SK-N-SH (cell line): ENCODE data around the gene PICK1. TPM values are rescaled to one million over a fixed set of nuclear protein-coding genes. Genes with fewer than 3 reads are reported as not detected.

Experiments
- CTCF ChIA-PET: fragments of 300-600, 350-600 bp; formaldehyde crosslinking; extraction: SDS; loops from one replicate; lab custom pipeline; 2021; lab: Yijun Ruan, JAX
- POLR2A ChIA-PET: fragments of 350-600 bp; sonication (Branson Sonifier 250); formaldehyde crosslinking; extraction: SDS; loops from one replicate; lab custom pipeline; 2020; ENCODE audit warnings: antibody characterized with exemption, inconsistent platforms; lab: Yijun Ruan, JAX
- DNase-seq: peaks from one replicate; pipeline ENCODE4 v3.0.0; 2012
- H2AFZ ChIP-seq: fragments of 200-600 bp; sonication (generic); 2 replicates; pipeline ENCODE4 v1.8.1; 2016; ENCODE audit warnings: antibody characterized with exemption, mild to moderate bottlenecking, low read depth
- H3F3A ChIP-seq: fragments of 200-600 bp; sonication (generic); replicated peaks from 2 replicates; pipeline ENCODE3; 2016; ENCODE audit warnings: antibody characterized with exemption, mild to moderate bottlenecking; ENCODE audit not compliant: insufficient read depth
- H3K27ac ChIP-seq, 2 experiments: fragments of 200-500 bp in 1 of 2; fragments of 200-600 bp in 1 of 2; sonication (Bioruptor generic) in 1 of 2; sonication (generic), shearing (Covaris generic) in 1 of 2; 2 replicates each; pipeline versions ENCODE4 v1.5.1 to v1.6.1; 2014 to 2016; ENCODE audit warnings: low read depth in 2 of 2, inconsistent platforms in 1 of 2, low read length in 1 of 2, mild to moderate bottlenecking in 1 of 2, mixed read lengths in 1 of 2
- H3K27me3 ChIP-seq: fragments of 200-600 bp; sonication (generic), shearing (Covaris generic); 2 replicates; pipeline ENCODE4 v1.6.1; 2016; ENCODE audit warnings: mixed run types; ENCODE audit not compliant: insufficient read depth
- H3K36me3 ChIP-seq, 2 experiments: fragments of 200-500 bp in 1 of 2; fragments of 200-600 bp in 1 of 2; sonication (Bioruptor generic) in 1 of 2; sonication (generic) in 1 of 2; replicated peaks in 1 of 2; 2 replicates each; pipeline versions ENCODE3 to v1.5.1; 2014 to 2016; ENCODE audit warnings: low read length in 1 of 2, mild to moderate bottlenecking in 1 of 2; ENCODE audit not compliant: insufficient read depth in 2 of 2, control insufficient read depth in 1 of 2
- H3K4me1 ChIP-seq, 2 experiments: fragments of 200-500 bp in 1 of 2; fragments of 200-600 bp in 1 of 2; sonication (Bioruptor generic) in 1 of 2; sonication (generic), shearing (Covaris generic) in 1 of 2; 2 replicates each; pipeline versions ENCODE4 v1.5.1 to v1.6.1; 2014 to 2016; ENCODE audit warnings: low read depth in 1 of 2, low read length in 1 of 2, mixed run types in 1 of 2; ENCODE audit not compliant: insufficient read depth in 2 of 2, control insufficient read depth in 1 of 2
- H3K4me2 ChIP-seq: fragments of 200-600 bp; sonication (generic), shearing (Covaris generic); 2 replicates; pipeline ENCODE4 v1.6.1; 2017; ENCODE audit warnings: mixed run types
- H3K4me3 ChIP-seq, 2 experiments: fragments of 200-500 bp in 1 of 2; fragments of 200-600 bp in 1 of 2; sonication (Bioruptor generic) in 1 of 2; sonication (generic), shearing (Covaris generic) in 1 of 2; 2 replicates each; pipeline versions ENCODE4 v1.5.1 to v1.8.1; 2014 to 2016; ENCODE audit warnings: low read depth in 2 of 2, inconsistent platforms in 1 of 2, low read length in 1 of 2, mild to moderate bottlenecking in 1 of 2, mixed read lengths in 1 of 2, moderate library complexity in 1 of 2
- H3K79me2 ChIP-seq: fragments of 200-600 bp; sonication (generic); 2 replicates; pipeline ENCODE4 v1.8.1; 2017; ENCODE audit warnings: mild to moderate bottlenecking; ENCODE audit not compliant: insufficient read depth
- H3K9ac ChIP-seq: fragments of 200-600 bp; sonication (generic); 2 replicates; pipeline ENCODE4 v1.6.1; 2017; ENCODE audit warnings: mixed run types
- H3K9me2 ChIP-seq: fragments of 200-600 bp; sonication (generic); 2 replicates; pipeline ENCODE4 v1.6.1; 2017; ENCODE audit warnings: mixed run types
- H3K9me3 ChIP-seq: fragments of 200-600 bp; sonication (generic); 2 replicates; pipeline ENCODE4 v1.6.1; 2017; ENCODE audit warnings: mixed run types, mild to moderate bottlenecking, moderate library complexity
- H4K20me1 ChIP-seq: fragments of 200-600 bp; sonication (generic); 2 replicates; pipeline ENCODE4 v1.6.1; 2017; ENCODE audit warnings: mild to moderate bottlenecking, mixed run types; ENCODE audit not compliant: insufficient read depth
- ELF1 ChIP-seq: IDR thresholded peaks from 2 replicates; pipeline ENCODE4 v1.4.0; 2012
- EP300 ChIP-seq, 2 experiments: IDR thresholded peaks; 2 replicates each; pipeline versions ENCODE4 v1.4.0 to v1.6.1; 2012; ENCODE audit warnings: borderline replicate concordance in 1 of 2, low read depth in 1 of 2, low read length in 1 of 2
- FOSL2 ChIP-seq: IDR thresholded peaks from 2 replicates; pipeline ENCODE4 v1.4.0; 2012; ENCODE audit warnings: low read depth, mild to moderate bottlenecking, moderate library complexity, borderline replicate concordance
- GATA2 ChIP-seq: sonication (generic); formaldehyde crosslinking; IDR thresholded peaks from 2 replicates; pipeline ENCODE4 v1.5.0; 2020; ENCODE audit warnings: mild to moderate bottlenecking, missing genetic modification reagents
- JUND ChIP-seq: IDR thresholded peaks from 2 replicates; pipeline ENCODE4 v1.4.0; 2012
- MEF2A ChIP-seq: IDR thresholded peaks from 2 replicates; pipeline ENCODE4 v1.4.0; 2012; ENCODE audit warnings: low read depth, borderline replicate concordance
- NFIC ChIP-seq: IDR thresholded peaks from 2 replicates; pipeline ENCODE4 v1.4.0; 2012; ENCODE audit warnings: borderline replicate concordance
- NRF1 ChIP-seq: IDR thresholded peaks from 2 replicates; pipeline ENCODE4 v1.6.1; 2012; ENCODE audit warnings: low read depth, mild to moderate bottlenecking, low read length
- POLR2AphosphoS5 ChIP-seq: IDR thresholded peaks from 2 replicates; pipeline ENCODE4 v1.6.1; 2012; ENCODE audit warnings: low read depth, low read length
- RAD21 ChIP-seq: IDR thresholded peaks from 2 replicates; pipeline ENCODE4 v1.6.1; 2012; ENCODE audit warnings: mild to moderate bottlenecking, low read length
- RCOR1 ChIP-seq: fragments of 150-350 bp; IDR thresholded peaks from 2 replicates; pipeline ENCODE4 v1.6.1; 2017; ENCODE audit warnings: antibody characterized with exemption, low read length
- RFX5 ChIP-seq: IDR thresholded peaks from 2 replicates; pipeline ENCODE4 v1.6.1; 2012; ENCODE audit warnings: mild to moderate bottlenecking, improper control_type of control experiment, low read length
- TCF12 ChIP-seq: IDR thresholded peaks from 2 replicates; pipeline ENCODE4 v1.4.0; 2012
- WGBS: methylation state at CpG from one replicate; pipeline ENCODE4 v1.1.6; 2017; ENCODE audit warnings: low lambda C conversion rate; 5-methylcytosine and 5-hydroxymethylcytosine counted together
- polyA plus RNA-seq, 3 experiments: library from polyadenylated mRNA; depleted of rRNA; stranded (reverse); fragments of >200 nt; gene quantifications; 2 replicates each; pipeline ENCODE4 v1.2.3, GENCODE V29; 2012
- TF ChIP-seq, protein P1 (sequence below): IDR thresholded peaks from 2 replicates; pipeline ENCODE4 v1.4.0; 2012; ENCODE audit warnings: low read depth, borderline replicate concordance
- TF ChIP-seq, protein P2 (sequence below): IDR thresholded peaks from 2 replicates; pipeline ENCODE4 v1.4.0; 2012; ENCODE audit warnings: low read depth
- TF ChIP-seq, protein P3 (sequence below): IDR thresholded peaks from 2 replicates; pipeline ENCODE4 v1.4.0; 2012; ENCODE audit warnings: low read depth, borderline replicate concordance
- TF ChIP-seq, protein P4 (sequence below): IDR thresholded peaks from 2 replicates; pipeline ENCODE4 v1.6.1; 2012; ENCODE audit warnings: mild to moderate bottlenecking, low read depth, low read length, moderate library complexity
- TF ChIP-seq, protein P5 (sequence below): IDR thresholded peaks from 2 replicates; pipeline ENCODE4; 2012
- TF ChIP-seq, protein P6 (sequence below): fragments of 150-350 bp; IDR thresholded peaks from 2 replicates; pipeline ENCODE4 v1.6.1; 2016; ENCODE audit warnings: mild to moderate bottlenecking, low read depth, low read length
- TF ChIP-seq, protein P7 (sequence below): fragments of 200-600 bp; sonication (generic); IDR thresholded peaks from 2 replicates; pipeline ENCODE4 v1.6.1; 2017; ENCODE audit warnings: antibody characterized with exemption, mild to moderate bottlenecking, moderate library complexity

PICK1 gene
- polyA plus RNA-seq, 1 of the 3 experiments (the other 2 are of a cell fraction) = 36.8 TPM

DNA sequence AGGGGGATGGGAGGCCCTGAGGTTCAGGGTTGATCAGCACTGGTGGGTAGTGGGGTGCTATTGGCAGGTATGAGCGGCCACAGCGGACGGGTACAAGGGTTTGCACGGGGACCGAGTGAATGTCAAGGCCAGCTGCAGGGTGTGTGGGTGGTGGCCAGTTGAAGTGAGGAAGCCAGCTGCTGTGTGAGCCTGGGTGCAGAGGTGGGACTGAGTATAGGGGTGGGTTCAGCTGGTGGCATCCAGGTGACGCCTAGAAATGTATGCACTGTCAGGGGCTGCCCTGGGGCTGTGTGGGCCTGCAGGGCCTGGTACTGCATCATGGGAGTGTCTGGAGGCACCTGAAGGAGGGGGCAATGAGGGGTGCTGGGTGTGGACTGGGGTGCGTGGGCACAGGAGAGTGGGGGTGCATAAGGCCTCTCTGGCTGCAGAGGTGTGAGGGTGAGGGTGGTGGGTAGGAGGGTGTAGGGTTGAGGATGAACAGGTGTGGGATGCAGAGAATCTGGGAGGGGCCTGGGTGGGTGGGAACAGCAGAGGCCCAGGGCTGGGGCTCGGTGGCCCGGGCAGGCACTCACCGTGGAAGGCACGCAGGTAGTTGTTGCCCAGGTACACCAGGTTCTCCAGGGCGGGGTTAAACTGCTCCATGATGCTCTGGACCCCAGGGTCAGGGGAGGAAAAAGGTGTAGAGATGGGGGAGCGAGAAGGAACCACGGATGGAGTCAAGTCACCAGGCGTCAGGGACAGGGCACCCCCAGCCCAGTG is 51.5 kb downstream of the PICK1 start:
- WGBS = 87% methylated on average over 10 of the region's 15 CpGs

More for the DNA sequence above, 51.5 kb downstream of the PICK1 start:
- Histone ChIP-seq H3K27me3 (no peaks in the 10 kb centered on the region), H4K20me1 (no peaks in the 10 kb centered on the region), H3K27ac (no peak overlapping the region), H3K9ac (no peak overlapping the region), H3K9me3 (no peaks in the 10 kb centered on the region), H2AFZ (no peak overlapping the region), H3K4me1 (no peaks in the 10 kb centered on the region; a peak in 1 of 4 replicates), H3K36me3 (no peaks in the 10 kb centered on the region), H3K4me2 (no peak overlapping the region), H3K9me2 (no peaks in the 10 kb centered on the region), H3K4me3 (no peak overlapping the region), H3F3A (no peaks in the 10 kb centered on the region), H3K79me2 (no peaks in the 10 kb centered on the region)
- ChIA-PET CTCF (interaction anchor here (1.3 kb wide), 1 partner anchor 8 kb away, joined by 4 read pairs; no protein-coding TSS in a partner anchor), POLR2A (no interaction called here)
- no peak for DNase-seq
- no peak for TF ChIP-seq MEF2A
- TF ChIP-seq, protein P1, sequence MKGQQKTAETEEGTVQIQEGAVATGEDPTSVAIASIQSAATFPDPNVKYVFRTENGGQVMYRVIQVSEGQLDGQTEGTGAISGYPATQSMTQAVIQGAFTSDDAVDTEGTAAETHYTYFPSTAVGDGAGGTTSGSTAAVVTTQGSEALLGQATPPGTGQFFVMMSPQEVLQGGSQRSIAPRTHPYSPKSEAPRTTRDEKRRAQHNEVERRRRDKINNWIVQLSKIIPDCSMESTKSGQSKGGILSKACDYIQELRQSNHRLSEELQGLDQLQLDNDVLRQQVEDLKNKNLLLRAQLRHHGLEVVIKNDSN = no peak
- TF ChIP-seq NRF1 = no peak
- TF ChIP-seq, protein P2, sequence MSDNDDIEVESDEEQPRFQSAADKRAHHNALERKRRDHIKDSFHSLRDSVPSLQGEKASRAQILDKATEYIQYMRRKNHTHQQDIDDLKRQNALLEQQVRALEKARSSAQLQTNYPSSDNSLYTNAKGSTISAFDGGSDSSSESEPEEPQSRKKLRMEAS = no peak
- no peak for TF ChIP-seq FOSL2
- TF ChIP-seq EP300 (IDR thresholded peaks at IDR 0.05; ENCODE audit: borderline replicate concordance in 1 of 2, low read depth in 1 of 2, low read length in 1 of 2) = no peak
- TF ChIP-seq, protein P3, sequence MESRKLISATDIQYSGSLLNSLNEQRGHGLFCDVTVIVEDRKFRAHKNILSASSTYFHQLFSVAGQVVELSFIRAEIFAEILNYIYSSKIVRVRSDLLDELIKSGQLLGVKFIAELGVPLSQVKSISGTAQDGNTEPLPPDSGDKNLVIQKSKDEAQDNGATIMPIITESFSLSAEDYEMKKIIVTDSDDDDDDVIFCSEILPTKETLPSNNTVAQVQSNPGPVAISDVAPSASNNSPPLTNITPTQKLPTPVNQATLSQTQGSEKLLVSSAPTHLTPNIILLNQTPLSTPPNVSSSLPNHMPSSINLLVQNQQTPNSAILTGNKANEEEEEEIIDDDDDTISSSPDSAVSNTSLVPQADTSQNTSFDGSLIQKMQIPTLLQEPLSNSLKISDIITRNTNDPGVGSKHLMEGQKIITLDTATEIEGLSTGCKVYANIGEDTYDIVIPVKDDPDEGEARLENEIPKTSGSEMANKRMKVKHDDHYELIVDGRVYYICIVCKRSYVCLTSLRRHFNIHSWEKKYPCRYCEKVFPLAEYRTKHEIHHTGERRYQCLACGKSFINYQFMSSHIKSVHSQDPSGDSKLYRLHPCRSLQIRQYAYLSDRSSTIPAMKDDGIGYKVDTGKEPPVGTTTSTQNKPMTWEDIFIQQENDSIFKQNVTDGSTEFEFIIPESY = no peak
- TF ChIP-seq, protein P4, sequence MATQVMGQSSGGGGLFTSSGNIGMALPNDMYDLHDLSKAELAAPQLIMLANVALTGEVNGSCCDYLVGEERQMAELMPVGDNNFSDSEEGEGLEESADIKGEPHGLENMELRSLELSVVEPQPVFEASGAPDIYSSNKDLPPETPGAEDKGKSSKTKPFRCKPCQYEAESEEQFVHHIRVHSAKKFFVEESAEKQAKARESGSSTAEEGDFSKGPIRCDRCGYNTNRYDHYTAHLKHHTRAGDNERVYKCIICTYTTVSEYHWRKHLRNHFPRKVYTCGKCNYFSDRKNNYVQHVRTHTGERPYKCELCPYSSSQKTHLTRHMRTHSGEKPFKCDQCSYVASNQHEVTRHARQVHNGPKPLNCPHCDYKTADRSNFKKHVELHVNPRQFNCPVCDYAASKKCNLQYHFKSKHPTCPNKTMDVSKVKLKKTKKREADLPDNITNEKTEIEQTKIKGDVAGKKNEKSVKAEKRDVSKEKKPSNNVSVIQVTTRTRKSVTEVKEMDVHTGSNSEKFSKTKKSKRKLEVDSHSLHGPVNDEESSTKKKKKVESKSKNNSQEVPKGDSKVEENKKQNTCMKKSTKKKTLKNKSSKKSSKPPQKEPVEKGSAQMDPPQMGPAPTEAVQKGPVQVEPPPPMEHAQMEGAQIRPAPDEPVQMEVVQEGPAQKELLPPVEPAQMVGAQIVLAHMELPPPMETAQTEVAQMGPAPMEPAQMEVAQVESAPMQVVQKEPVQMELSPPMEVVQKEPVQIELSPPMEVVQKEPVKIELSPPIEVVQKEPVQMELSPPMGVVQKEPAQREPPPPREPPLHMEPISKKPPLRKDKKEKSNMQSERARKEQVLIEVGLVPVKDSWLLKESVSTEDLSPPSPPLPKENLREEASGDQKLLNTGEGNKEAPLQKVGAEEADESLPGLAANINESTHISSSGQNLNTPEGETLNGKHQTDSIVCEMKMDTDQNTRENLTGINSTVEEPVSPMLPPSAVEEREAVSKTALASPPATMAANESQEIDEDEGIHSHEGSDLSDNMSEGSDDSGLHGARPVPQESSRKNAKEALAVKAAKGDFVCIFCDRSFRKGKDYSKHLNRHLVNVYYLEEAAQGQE = no peak
- no peak for TF ChIP-seq RFX5
- no peak for TF ChIP-seq JUND
- TF ChIP-seq ELF1 = no peak
- TF ChIP-seq TCF12 = no peak
- TF ChIP-seq RAD21 = no peak
- TF ChIP-seq, protein P5, sequence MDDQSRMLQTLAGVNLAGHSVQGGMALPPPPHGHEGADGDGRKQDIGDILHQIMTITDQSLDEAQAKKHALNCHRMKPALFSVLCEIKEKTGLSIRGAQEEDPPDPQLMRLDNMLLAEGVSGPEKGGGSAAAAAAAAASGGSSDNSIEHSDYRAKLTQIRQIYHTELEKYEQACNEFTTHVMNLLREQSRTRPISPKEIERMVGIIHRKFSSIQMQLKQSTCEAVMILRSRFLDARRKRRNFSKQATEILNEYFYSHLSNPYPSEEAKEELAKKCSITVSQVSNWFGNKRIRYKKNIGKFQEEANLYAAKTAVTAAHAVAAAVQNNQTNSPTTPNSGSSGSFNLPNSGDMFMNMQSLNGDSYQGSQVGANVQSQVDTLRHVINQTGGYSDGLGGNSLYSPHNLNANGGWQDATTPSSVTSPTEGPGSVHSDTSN = no peak
- TF ChIP-seq RCOR1 = no peak
- TF ChIP-seq POLR2AphosphoS5 = no peak
- TF ChIP-seq GATA2 = no peak
- TF ChIP-seq, protein P6, sequence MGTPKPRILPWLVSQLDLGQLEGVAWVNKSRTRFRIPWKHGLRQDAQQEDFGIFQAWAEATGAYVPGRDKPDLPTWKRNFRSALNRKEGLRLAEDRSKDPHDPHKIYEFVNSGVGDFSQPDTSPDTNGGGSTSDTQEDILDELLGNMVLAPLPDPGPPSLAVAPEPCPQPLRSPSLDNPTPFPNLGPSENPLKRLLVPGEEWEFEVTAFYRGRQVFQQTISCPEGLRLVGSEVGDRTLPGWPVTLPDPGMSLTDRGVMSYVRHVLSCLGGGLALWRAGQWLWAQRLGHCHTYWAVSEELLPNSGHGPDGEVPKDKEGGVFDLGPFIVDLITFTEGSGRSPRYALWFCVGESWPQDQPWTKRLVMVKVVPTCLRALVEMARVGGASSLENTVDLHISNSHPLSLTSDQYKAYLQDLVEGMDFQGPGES = no peak
- TF ChIP-seq NFIC = no peak
- TF ChIP-seq, protein P7, sequence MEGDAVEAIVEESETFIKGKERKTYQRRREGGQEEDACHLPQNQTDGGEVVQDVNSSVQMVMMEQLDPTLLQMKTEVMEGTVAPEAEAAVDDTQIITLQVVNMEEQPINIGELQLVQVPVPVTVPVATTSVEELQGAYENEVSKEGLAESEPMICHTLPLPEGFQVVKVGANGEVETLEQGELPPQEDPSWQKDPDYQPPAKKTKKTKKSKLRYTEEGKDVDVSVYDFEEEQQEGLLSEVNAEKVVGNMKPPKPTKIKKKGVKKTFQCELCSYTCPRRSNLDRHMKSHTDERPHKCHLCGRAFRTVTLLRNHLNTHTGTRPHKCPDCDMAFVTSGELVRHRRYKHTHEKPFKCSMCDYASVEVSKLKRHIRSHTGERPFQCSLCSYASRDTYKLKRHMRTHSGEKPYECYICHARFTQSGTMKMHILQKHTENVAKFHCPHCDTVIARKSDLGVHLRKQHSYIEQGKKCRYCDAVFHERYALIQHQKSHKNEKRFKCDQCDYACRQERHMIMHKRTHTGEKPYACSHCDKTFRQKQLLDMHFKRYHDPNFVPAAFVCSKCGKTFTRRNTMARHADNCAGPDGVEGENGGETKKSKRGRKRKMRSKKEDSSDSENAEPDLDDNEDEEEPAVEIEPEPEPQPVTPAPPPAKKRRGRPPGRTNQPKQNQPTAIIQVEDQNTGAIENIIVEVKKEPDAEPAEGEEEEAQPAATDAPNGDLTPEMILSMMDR = no peak
